Left lung (tissue), 10 donors: ENCODE results near the gene CLEC7A. TPM values are rescaled to one million over a fixed set of nuclear protein-coding genes. Genes with fewer than 3 reads are reported as not detected.

ENCODE experiments used
- ATAC-seq: fragments of 200-7000 bp; cut with Tn5 transposase; one replicate; pipeline ENCODE4 v1.9.1; 2020; ENCODE audit warnings: moderate library complexity
- DNase-seq, 4 donors: peaks; one replicate each; pipeline ENCODE4 v3.0.0-alpha.2; 2013 to 2020
- H3K27ac ChIP-seq, 2 donors: fragments of 200-600 bp; sonication (generic) in 1 of 2; one replicate each; pipeline versions ENCODE4 v1.5.0 to v1.8.0; 2020 to 2021
- H3K27me3 ChIP-seq, 2 donors: fragments of 200-600 bp; sonication (generic) in 1 of 2; one replicate each; pipeline versions ENCODE4 v1.5.0 to v1.8.0; 2020 to 2021
- H3K36me3 ChIP-seq, 2 donors: fragments of 200-600 bp; sonication (generic) in 1 of 2; one replicate each; pipeline versions ENCODE4 v1.5.0 to v1.8.0; 2020 to 2021
- H3K4me1 ChIP-seq, 2 donors: fragments of 200-600 bp; one replicate each; pipeline ENCODE4 v1.8.0; 2021
- H3K4me3 ChIP-seq, 2 donors: fragments of 200-600 bp; sonication (generic) in 1 of 2; one replicate each; pipeline versions ENCODE4 v1.5.0 to v1.8.0; 2020 to 2021; ENCODE audit warnings: mild to moderate bottlenecking in 1 of 2
- H3K9me3 ChIP-seq, 2 donors: fragments of 200-600 bp; sonication (generic) in 1 of 2; one replicate each; pipeline versions ENCODE4 v1.5.0 to v1.8.0; 2020 to 2021
- intact Hi-C, 2 donors: fragments of 100-400 bp; cut with DNase I; formaldehyde crosslinking; loops; one replicate each; pipeline versions ENCODE4 v1.11.2 to v1.14.2; 2022
- polyA plus RNA-seq, 6 donors: library from polyadenylated mRNA; unstranded; fragments of 120-200 nt; gene quantifications; one replicate each; pipeline ENCODE4 v1.2.1, GENCODE V29; 2013; ENCODE audit not compliant: insufficient read length in 6 of 6
- total RNA-seq, 2 donors: library from RNA; stranded (reverse); fragmentation: NEBNext Ultra II Directional; extraction: Animal tissue kit (Norgen Biotek cat#: 25700); gene quantifications; one replicate each; pipeline ENCODE4 v1.2.1, GENCODE V29; 2021
- TF ChIP-seq, protein P1 (sequence below), 2 donors: fragments of 200-600 bp; sonication (generic) in 1 of 2; IDR thresholded peaks; one replicate each; pipeline versions ENCODE4 v1.5.0 to v1.8.0; 2021; ENCODE audit warnings: antibody characterized with exemption in 2 of 2
- donor health status: DM: no; HTN: yes; CAD: no.
- donor health status: DM: no; HTN: no; CAD: no.

CLEC7A gene
- total and polyA plus RNA-seq, 8 donors, result 3.3 to 75.7 (median 3.9) TPM

DNA sequence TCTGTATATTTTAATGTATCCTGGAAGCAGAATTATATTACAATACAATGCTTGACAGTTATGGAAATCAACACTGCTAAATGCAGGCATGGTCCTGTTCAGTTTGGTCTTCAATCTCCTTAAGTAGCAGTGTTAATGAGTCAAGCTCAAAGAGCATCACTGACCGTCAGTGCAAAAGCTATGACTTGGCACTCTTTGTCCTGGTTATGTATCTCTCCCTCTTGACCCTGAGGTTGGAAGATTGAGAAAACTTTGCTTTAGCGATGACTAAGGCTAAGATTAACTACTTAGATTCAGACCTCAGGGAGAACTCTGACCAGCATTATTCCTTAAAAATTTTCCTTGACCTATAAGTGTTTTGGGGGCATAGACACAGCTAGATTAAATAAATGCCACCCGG lies 10.9 kb downstream of the CLEC7A start:
- H3K4me1 ChIP-seq, result peaks cover 0 to 28% of the 10 kb centered on the region in 2 donors
- H3K27me3 ChIP-seq, result no peaks in the 10 kb centered on the region
- TF ChIP-seq, protein P1, sequence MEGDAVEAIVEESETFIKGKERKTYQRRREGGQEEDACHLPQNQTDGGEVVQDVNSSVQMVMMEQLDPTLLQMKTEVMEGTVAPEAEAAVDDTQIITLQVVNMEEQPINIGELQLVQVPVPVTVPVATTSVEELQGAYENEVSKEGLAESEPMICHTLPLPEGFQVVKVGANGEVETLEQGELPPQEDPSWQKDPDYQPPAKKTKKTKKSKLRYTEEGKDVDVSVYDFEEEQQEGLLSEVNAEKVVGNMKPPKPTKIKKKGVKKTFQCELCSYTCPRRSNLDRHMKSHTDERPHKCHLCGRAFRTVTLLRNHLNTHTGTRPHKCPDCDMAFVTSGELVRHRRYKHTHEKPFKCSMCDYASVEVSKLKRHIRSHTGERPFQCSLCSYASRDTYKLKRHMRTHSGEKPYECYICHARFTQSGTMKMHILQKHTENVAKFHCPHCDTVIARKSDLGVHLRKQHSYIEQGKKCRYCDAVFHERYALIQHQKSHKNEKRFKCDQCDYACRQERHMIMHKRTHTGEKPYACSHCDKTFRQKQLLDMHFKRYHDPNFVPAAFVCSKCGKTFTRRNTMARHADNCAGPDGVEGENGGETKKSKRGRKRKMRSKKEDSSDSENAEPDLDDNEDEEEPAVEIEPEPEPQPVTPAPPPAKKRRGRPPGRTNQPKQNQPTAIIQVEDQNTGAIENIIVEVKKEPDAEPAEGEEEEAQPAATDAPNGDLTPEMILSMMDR (IDR thresholded peaks at IDR 0.05), result no peak
- DNase-seq (no peak), ATAC-seq (peak; percentile 29)
- H3K4me3 ChIP-seq, result no peak overlapping the region
- H3K9me3 ChIP-seq, result no peaks in the 10 kb centered on the region
- H3K36me3 ChIP-seq, result peaks cover 0 to 46% of the 10 kb centered on the region in 2 donors
- intact Hi-C loops, result no loop called here
- H3K27ac ChIP-seq, result peak overlapping the region in 1 of 2 donors; percentile 19

DNA sequence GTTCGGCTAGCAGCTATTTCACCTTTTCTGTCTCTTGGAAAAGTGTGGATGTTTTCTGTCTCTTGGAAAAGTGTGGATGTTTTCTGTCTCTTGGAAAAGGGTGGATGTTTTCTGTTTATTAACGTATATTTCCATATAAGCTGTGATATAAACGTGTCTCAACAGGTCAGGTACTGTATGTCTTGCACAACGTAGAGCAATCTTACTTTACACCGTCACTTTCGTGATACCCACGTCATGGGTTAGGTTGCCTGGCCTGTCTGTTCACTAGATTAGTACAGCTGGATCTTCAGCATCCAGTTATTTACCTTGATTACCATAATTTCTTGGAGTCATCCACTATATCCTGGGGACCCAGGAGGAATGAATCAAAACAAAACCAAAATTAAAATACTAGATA lies 14.1 kb downstream of the CLEC7A start:
- Histone ChIP-seq H3K4me3 (no peak overlapping the region), H3K4me1 (peaks cover 0 to 19% of the 10 kb centered on the region in 2 donors), H3K27ac (no peak overlapping the region), H3K36me3 (peaks cover 0 to 31% of the 10 kb centered on the region in 2 donors), H3K27me3 (no peaks in the 10 kb centered on the region), H3K9me3 (peaks cover 0 to 8% of the 10 kb centered on the region in 2 donors)
- intact Hi-C loops, result no loop called here
- no peak for ATAC-seq
- no peak for DNase-seq
- TF ChIP-seq, protein P1 (IDR thresholded peaks at IDR 0.05), result no peak

DNA sequence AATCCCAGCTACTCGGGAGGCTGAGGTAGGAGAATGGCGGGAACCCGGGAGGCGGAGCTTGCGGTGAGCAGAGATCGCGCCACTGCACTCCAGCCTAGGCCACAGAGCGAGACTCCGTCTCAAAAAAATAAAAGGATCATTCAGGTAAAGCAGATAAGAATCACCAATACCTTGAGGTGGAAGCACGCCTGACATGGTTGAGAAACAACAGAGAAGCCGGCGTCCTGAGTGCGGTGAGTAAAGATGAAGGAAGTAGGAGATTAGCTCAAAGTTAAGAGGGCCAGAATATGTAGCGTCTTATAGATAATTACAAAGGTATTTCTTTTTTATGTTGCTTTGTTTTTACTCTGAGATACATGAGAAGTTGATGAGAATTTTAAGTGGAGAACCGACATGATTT lies 14.7 kb downstream of the CLEC7A start:
- Histone ChIP-seq H3K27me3 (no peaks in the 10 kb centered on the region), H3K4me3 (no peak overlapping the region), H3K27ac (no peak overlapping the region), H3K4me1 (peaks cover 0 to 13% of the 10 kb centered on the region in 2 donors), H3K36me3 (peaks cover 0 to 28% of the 10 kb centered on the region in 2 donors), H3K9me3 (peaks cover 0 to 8% of the 10 kb centered on the region in 2 donors)
- ATAC-seq, result no peak
- no peak for DNase-seq
- intact Hi-C loops, result no loop called here
- TF ChIP-seq, protein P1 (IDR thresholded peaks at IDR 0.05), result no peak

DNA sequence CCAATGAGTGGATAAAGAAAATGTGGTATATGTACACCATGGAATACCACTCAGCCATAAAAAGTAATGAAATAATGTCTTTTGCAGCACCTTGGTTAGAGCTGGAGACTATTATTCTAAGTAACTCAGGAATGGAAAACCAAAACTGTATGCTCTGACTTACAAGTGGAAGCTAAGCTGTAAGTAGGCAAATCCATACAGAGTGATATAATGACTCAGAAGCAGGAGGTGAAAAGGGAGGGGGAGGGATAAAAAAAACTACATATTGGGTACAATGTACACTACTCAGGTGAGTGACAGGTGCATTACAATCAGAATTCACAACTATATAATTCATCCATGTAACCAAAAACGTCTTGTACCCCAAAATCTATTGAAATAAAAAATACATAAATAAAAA lies 16.1 kb downstream of the CLEC7A start:
- DNase-seq (no peak), ATAC-seq (no peak)
- Histone ChIP-seq H3K27ac (no peak overlapping the region), H3K4me3 (no peak overlapping the region), H3K9me3 (peaks cover 0 to 8% of the 10 kb centered on the region in 2 donors), H3K4me1 (no peaks in the 10 kb centered on the region), H3K27me3 (no peaks in the 10 kb centered on the region), H3K36me3 (peaks cover 0 to 23% of the 10 kb centered on the region in 2 donors)
- intact Hi-C loops, result no loop called here
- TF ChIP-seq, protein P1 (IDR thresholded peaks at IDR 0.05), result no peak

DNA sequence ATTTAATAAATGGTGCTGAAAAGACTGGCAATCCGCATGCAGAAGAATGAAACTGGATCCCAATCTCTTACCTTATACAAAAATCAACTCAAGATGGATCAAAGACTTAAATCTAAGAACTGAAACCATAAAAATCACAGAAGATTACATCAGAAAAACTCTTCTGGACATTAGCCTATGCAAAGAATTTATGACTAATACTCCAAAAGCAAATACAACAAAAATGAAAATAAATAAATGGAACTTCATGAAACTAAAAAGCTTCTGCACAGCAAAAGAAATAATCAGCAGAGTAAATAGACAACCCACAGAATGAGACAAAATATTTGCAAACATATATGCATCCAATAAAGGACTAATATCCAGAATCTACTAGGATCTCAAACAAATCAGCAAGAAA lies 16.9 kb downstream of the CLEC7A start:
- no peaks in the 10 kb centered on the region for H3K4me1 ChIP-seq
- no peak for DNase-seq
- TF ChIP-seq, protein P1 (IDR thresholded peaks at IDR 0.05), result no peak
- no peak for ATAC-seq
- no peak overlapping the region for H3K4me3 ChIP-seq
- H3K36me3 ChIP-seq, result peaks cover 0 to 16% of the 10 kb centered on the region in 2 donors
- intact Hi-C loops, result no loop called here
- H3K27ac ChIP-seq, result no peak overlapping the region
- H3K9me3 ChIP-seq, result peaks cover 0 to 8% of the 10 kb centered on the region in 2 donors
- H3K27me3 ChIP-seq, result no peaks in the 10 kb centered on the region
